ENCODE results near the gene NFIA.

NFIA gene

DNA sequence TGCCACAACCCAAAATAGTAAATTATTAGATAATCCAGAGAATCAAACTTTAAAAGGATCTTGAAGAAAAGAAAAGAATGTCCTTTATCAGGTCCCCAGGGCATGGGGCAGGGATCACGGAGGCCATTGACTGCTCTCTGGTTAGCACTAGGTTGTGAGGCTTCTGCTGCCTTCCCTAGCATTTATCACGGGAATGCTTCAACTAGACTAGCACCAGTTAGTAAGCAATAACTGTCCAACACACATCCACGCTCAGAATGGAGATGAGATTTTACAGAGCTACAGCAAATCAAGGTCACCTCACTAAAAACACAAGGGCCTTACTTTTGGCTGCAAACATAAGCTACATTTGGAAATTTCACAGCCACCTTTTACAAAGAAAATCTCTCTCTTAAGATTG, 304.0 kb downstream of the NFIA start:
- no peak for DNase-seq

DNA sequence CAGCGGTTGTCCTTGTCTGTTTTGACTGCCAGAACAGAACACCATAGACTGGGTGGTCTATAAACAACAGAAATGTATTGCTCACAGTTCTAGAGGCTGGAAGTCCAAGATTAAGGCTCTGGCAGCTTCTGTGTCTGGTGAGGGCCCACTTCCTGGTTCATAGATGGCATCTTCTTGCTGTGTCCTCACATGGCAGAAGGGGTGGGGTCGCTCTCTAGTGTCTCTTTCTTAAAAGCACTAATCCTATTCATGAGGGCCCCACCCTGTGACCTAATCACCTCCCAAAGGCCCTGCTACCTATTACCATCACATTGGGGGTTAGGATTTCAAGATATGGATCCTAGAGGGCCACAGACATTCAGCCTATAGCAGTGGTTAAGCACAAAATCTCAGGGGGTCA, 304.4 kb downstream of the NFIA start:
- no peak for DNase-seq

DNA sequence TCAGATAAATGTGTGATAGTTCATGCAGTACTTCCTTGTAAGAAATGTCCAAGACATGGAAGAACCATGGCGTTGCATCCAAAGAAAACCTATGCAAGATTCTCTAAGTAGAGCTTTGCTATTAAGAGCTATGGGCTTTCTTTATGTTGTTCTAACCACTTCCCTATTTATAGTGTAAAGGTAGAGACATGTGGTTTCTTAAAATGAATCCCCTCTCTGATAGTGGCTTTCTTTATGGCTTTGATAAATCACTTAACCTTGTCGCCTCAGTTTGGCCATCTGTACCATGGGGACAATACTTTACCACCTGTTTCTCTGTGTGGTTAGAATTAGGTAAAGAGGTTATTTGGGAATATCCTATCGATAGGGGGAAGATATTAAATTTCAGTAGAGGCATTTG, 305.5 kb downstream of the NFIA start:
- no peak for DNase-seq

DNA sequence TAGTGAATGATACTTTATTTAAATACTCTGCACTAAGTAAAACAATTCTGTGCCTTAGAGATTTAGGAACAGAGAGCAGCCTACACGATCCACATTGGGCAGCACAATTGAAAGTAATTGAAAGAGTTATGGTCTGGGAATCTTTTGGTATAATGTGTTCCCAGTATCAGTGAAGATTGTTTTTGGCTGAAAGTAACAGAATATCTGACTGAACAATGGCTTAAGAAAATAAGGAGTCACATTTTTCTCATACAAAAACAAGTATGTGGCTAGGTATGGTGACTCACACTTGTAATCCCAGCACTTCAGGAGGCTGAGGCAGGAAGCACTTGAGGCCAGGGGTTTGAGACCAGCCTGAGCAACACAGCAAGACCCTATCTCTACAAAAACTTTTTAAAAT, 306.2 kb downstream of the NFIA start:
- DNase-seq = no peak

GRCh38 chr1:61389194-61389925, 307.0 kb downstream of the NFIA start:
- no peak for DNase-seq

DNA sequence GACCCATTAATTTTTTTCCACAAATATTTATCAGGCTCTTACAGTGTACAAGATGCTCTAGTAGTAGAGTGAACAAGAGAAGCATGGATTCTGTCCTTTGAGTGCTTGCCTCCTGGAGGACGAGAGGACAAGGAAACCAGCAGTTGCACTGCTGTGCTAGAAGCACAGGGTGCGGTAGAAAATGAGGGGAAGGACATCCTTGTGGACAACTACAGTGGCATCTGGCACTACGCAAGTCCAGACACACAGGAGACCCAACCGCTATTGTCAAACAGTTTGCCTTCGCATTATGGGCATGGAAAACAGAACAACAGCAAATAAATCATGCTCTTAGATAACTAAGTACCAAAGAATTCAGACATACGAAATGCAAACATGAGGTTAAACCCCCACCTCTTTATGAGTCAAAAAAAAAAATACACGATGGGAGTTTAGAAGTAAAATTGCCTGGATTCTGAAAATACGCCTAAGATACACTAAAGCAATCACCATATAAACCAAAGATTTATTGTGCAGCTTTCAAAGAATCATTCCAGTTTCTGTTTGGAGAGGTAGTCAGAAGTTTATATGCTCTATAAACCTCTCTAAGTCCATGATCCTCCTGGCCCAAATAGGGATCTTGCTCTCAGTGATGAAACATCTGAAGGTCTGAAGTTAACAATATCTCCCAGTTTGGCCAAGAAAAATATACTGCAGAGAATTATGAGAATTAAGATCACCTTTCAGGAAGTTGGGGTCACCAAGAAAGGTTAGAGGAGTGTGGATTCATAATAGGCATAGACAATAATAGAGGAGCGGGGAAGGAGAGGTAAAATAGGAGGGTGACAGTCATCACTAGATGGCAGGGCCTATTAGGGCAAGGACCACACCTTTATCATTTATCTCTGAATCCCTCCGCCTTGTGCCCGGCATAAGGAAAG, 307.8 kb downstream of the NFIA start:
- DNase-seq = no peak

DNA sequence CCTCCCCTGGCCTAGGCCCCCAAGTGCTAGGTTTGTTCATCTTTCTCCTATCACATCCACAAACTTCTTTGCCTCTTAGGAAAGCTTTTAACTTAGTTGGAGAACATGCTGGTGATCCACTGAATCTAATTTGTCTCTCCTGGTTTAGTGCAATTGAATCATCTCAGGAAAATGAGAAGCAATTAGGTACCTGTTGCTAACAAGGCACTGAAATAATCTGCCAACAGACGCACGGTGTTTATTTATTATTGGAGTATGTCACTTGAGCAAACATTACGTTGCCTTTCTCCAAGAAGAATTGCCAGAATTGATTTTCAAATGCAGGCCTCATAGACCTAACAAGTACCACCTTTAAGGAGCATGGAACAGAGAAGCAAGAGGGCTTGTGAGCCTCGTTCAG, 309.4 kb downstream of the NFIA start:
- DNase-seq = peak; percentile 14

DNA sequence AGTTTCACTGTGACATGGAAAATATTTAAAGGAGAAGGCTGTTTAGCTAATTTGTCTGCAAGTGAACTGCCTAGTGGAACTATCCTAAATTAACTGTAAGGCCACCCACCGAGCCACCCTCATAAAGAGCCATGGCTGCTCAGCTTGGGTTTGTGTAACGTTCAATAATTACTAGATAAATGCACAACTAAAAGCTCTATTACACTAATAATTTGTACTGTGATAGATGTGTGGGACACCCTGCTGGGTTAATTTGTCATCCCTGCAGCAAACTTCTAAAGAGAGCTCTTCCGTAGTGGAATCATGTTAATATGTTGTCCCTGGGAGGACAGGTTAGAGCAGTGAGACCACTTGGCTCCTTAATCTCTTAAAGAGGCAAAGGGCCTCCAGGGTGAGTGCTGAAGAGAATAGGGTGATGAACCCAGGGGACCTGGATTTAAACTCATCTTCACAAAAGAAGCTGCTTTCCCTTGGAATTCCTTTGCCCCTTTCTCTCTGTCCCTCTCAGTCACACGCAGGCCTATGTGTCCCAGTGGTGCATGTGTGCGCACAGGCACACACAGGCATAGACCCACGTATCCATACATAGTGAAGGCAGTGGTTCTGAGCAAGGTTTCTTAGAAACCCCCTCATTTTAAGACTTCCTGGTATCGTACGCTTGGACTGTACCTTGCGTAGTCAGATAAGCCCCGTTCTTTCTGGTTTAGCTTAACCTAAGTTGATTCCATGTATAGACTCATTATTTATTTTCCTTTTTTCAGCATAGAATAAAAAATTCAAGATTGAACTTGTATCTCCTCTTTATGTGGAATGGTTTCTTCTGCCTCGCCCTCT, 310.3 kb downstream of the NFIA start:
- peak; percentile 76 for DNase-seq

- no peak for DNase-seq
These were observed 311.2 kb downstream of the NFIA start for GRCh38 chr1:61393575-61393974.

DNA sequence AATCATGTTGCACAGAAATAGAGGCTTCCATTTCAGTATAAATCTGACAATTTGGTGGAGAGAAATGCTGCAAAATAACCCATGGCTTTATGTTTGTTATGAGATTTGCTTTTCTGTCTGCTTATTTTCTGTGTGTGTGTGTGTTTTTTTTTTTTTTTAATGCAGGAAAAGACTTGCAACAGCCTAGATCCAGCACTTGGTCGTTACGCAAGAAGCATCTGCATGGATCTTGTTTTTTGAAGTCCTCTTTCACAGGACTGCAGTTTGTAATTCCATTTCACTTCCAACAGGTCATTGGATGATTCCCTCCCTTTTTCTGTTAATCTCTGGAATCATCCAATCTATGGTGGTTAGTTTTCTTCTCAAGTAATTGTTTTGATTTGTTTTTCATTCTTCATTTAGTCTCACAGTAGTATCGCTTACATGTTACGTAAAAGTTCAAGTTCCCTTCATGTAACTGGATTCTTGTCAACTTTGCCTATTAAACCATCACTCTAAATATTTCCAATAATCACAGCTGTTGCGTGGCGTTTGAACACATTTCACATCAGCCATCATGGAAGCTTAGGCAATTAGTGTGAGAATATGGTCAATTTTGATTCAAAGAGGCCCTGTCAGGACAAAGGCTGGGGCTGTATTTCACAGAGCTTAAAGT, 312.9 kb downstream of the NFIA start:
- DNase-seq = no peak

DNA sequence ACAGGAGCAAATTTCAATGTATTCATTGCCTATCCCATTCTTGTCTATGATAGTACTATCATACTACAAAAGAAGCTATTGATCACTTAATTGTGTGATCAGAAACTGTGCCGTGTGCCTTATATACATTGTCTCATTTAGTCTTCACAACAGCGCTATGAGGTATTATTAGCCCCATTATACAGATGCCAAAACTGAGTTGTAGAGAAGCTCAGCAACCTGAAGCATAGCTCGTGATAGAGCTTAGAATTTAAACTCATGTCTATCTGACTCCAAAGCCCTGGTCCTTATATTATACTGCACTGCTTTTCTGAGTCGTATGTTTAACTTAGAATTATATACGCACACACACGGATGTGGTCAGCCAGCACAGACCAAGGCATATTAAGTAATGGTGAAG, 315.1 kb downstream of the NFIA start:
- no peak for DNase-seq

- DNase-seq = no peak
These were observed 315.6 kb downstream of the NFIA start for GRCh38 chr1:61397935-61398334.

GRCh38 chr1:61399199-61399598, 316.8 kb downstream of the NFIA start:
- DNase-seq = no peak

DNA sequence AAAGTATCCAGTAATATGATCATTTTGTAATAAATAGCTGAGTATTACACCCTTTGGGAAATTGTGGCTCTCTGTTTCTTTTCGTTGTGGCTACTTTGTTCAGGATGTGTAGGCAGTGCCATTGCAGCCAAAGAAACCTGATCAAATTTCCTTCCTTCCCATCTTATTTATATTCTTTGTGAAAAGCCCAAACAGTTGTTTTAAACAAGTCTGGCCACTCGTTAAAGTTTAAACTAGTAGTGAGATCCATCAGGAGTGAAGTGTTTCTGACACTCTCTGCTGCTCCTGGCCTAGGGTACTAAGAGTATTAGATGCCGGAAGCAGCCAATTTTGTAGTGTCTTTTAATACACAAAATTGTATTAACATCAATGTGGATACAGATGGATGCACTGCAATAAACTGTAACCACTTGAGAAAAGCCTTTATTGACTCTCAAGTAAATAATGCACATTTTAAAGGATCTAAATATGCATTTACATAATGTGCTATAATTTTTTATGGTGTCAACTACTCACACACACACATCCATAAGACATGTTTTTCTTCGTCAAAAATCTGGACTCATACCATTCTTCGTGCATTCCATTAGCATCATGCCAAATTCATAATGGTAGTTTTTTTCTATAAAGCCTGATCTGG, 317.9 kb downstream of the NFIA start:
- DNase-seq = no peak

GRCh38 chr1:61400997-61401396, 318.6 kb downstream of the NFIA start:
- DNase-seq = no peak

- no peak for DNase-seq
These were observed 321.6 kb downstream of the NFIA start for GRCh38 chr1:61403679-61404596.

DNA sequence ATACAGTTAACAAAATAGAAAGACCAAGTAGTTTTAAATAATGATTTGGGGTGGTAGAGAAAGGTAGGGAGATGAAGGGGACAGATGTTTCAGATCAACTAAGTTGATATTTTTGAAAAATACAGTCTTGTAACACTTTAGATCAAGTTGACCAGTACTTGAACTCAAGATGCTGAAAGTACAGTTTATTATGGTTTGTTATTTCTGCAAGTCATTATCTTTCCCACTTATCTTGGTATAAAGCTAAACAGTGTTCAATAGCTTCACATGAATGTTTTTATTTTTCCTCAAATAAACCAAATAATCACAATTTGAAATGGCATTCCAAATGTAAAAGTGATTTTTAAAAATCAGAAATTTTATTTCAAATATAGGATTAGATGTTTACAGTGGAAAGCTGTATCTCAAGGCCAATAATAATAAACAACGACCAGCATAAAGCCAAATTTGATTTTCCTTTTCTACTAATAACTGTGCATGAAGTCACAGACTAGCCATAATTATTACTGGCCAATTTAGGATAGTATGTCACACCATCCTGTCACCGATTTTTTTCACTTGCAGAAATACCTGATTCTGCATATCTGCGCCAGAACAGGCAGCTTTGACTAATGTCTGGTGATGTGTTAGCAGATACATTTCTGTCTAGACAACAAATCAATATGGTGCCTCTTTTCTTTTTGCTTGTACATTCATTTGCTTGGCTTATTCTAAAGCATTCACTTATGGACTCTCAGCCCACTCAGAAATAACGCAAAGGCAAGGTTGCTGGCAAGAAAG, 322.4 kb downstream of the NFIA start:
- DNase-seq = no peak

- DNase-seq = no peak
These were observed 324.1 kb downstream of the NFIA start for GRCh38 chr1:61406467-61406866.

- no peak for DNase-seq
These were observed 330.2 kb downstream of the NFIA start for GRCh38 chr1:61412601-61413000.

DNA sequence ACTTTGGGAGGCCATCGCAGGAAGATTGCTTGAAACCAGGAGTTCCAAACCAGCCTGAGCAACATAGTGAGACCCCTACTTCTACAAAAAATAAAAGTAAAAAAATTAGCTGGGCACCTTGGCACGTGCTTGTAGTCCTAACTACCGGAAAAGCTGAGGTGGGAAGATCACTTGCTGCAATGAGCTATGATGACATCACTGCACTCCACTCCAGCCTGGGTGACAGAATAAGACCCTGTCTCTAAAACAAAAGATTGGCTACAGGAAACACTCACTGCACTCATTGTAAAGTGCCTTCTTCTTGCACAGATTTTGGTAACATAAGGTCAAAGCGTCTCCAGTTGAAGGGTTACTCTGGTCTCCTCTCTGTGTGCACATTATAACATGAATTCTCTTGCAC, 336.8 kb downstream of the NFIA start:
- DNase-seq = no peak

All from NCI-H146 (cell line).